PC-9 (cell line): ENCODE results near the gene JMJD6. TPM values are rescaled to one million over a fixed set of nuclear protein-coding genes. Genes with fewer than 3 reads are reported as not detected.
"Not testable (repeated sequence)": the region's sequence is repeated elsewhere in the genome, so short reads cannot be mapped to it uniquely, and the experiment has no call there.

Experiments used
- BruUV-seq: library from RNA; stranded (reverse); fragments of 400-500 nt; replicated peaks from 2 replicates; lab custom pipeline; 2021; lab: Mats Ljungman, UMichigan
- CTCF ChIA-PET: fragments of 300-600 bp; sonication (Branson Sonifier 250); formaldehyde crosslinking; loops from one replicate; lab custom pipeline; 2022; ENCODE audit warnings: antibody characterized with exemption; lab: Charles Lee
- POLR2A ChIA-PET: fragments of 300-600 bp; sonication (Branson Sonifier 250); formaldehyde crosslinking; loops from one replicate; lab custom pipeline; 2022; ENCODE audit warnings: antibody characterized with exemption; ENCODE audit not compliant: unreplicated experiment; lab: Charles Lee
- DNase-seq, 2 experiments: peaks; one replicate each; pipeline versions ENCODE4 v3.0.0 to v3.0.0-alpha.2; 2015 to 2022; ENCODE audit warnings: mixed read lengths in 1 of 2
- H2AFZ ChIP-seq: fragments of 200-600 bp; sonication (generic); 2 replicates; pipeline ENCODE4 v1.8.1; 2017; ENCODE audit warnings: antibody characterized with exemption
- H3F3A ChIP-seq: fragments of 200-600 bp; sonication (generic); 2 replicates; pipeline ENCODE4 v1.8.1; 2017; ENCODE audit warnings: antibody characterized with exemption, mild to moderate bottlenecking, low read depth; ENCODE audit not compliant: insufficient read depth
- H3K27ac ChIP-seq: fragments of 200-600 bp; sonication (generic); 2 replicates; pipeline ENCODE4 v1.6.1; 2016; ENCODE audit warnings: mixed run types
- H3K27me3 ChIP-seq: fragments of 200-600 bp; sonication (generic); 2 replicates; pipeline ENCODE4 v1.6.1; 2016; ENCODE audit warnings: low read depth, mixed run types; ENCODE audit not compliant: insufficient read depth
- H3K36me3 ChIP-seq: fragments of 200-600 bp; sonication (generic); 2 replicates; pipeline ENCODE4 v1.6.1; 2016; ENCODE audit warnings: low read depth, mixed run types
- H3K4me1 ChIP-seq: fragments of 200-600 bp; sonication (generic); replicated peaks from 2 replicates; pipeline ENCODE4 v1.6.1; 2016; ENCODE audit warnings: mixed run types; ENCODE audit not compliant: insufficient read depth
- H3K4me2 ChIP-seq: fragments of 200-600 bp; sonication (generic); 2 replicates; pipeline ENCODE4 v1.6.1; 2017; ENCODE audit warnings: mixed run types
- H3K4me3 ChIP-seq: fragments of 200-600 bp; sonication (generic); 2 replicates; pipeline ENCODE4 v1.6.1; 2016; ENCODE audit warnings: mixed run types
- H3K79me2 ChIP-seq: fragments of 200-600 bp; sonication (generic); 2 replicates; pipeline ENCODE4 v1.6.1; 2017; ENCODE audit warnings: low read depth, mixed run types
- H3K9me2 ChIP-seq: fragments of 200-600 bp; sonication (generic); 2 replicates; pipeline ENCODE4 v1.8.1; 2017; ENCODE audit warnings: mild to moderate bottlenecking; ENCODE audit not compliant: insufficient read depth
- H3K9me3 ChIP-seq: fragments of 200-600 bp; sonication (generic); 2 replicates; pipeline ENCODE4 v1.8.1; 2016; ENCODE audit warnings: low read depth; ENCODE audit not compliant: insufficient read depth
- H4K20me1 ChIP-seq: fragments of 200-600 bp; sonication (generic); 2 replicates; pipeline ENCODE4 v1.8.1; 2017; ENCODE audit not compliant: insufficient read depth
- CTCF ChIP-seq: fragments of 200-600 bp; sonication (generic); conservative IDR thresholded peaks from 2 replicates; pipeline ENCODE4 v1.6.1; 2017; ENCODE audit warnings: mixed run types, antibody characterized with exemption, mild to moderate bottlenecking, moderate library complexity
- EZH2 ChIP-seq: fragments of 200-600 bp; sonication (generic); IDR thresholded peaks from 2 replicates; pipeline ENCODE4 v1.8.0; 2017; ENCODE audit warnings: antibody characterized with exemption, low read depth
- intact Hi-C: fragments of 100-400 bp; cut with micrococcal nuclease; formaldehyde crosslinking; loops from one replicate; pipeline ENCODE4 v1.10.0; 2022; ENCODE audit not compliant: unreplicated experiment
- total RNA-seq: library from RNA; stranded (reverse); gene quantifications from 2 replicates; pipeline ENCODE4 v1.2.3, GENCODE V29; 2021

JMJD6 gene
- total RNA-seq, 1 experiment from 2014 or later: 25.2 TPM

- intact Hi-C loops: no loop called here
- no peak overlapping the region for H3K4me3 ChIP-seq
- no peaks in the 10 kb centered on the region for H3K27me3 ChIP-seq
- no peak overlapping the region for H2AFZ ChIP-seq
- H3K4me1 ChIP-seq: no peaks in the 10 kb centered on the region
- no TSS peak for BruUV-seq
- no peaks in the 10 kb centered on the region for H3K36me3 ChIP-seq
- H3K4me2 ChIP-seq: no peak overlapping the region
- no peaks in the 10 kb centered on the region for H4K20me1 ChIP-seq
- CTCF ChIA-PET: no interaction called here
- DNase-seq: no peak
- H3K79me2 ChIP-seq: no peaks in the 10 kb centered on the region
- H3F3A ChIP-seq: no peaks in the 10 kb centered on the region
- no peak overlapping the region for H3K27ac ChIP-seq
- no peaks in the 10 kb centered on the region for H3K9me2 ChIP-seq
- H3K9me3 ChIP-seq: no peaks in the 10 kb centered on the region
- TF ChIP-seq CTCF (no peak), EZH2 (no peak)
- POLR2A ChIA-PET: no interaction called here
These were observed 22.3 kb upstream of the JMJD6 start for GRCh38 chr17:76748657-76749056.

GRCh38 chr17:76747716-76748363 is 21.4 kb upstream of the JMJD6 start:
- intact Hi-C loops: no loop called here
- Histone ChIP-seq H3K4me3 (no peak overlapping the region), H3F3A (no peaks in the 10 kb centered on the region), H3K27ac (no peak overlapping the region), H3K9me3 (no peaks in the 10 kb centered on the region), H4K20me1 (no peaks in the 10 kb centered on the region), H3K79me2 (no peaks in the 10 kb centered on the region), H3K27me3 (no peaks in the 10 kb centered on the region), H3K4me1 (no peaks in the 10 kb centered on the region), H3K4me2 (no peak overlapping the region), H3K36me3 (no peaks in the 10 kb centered on the region), H2AFZ (no peak overlapping the region), H3K9me2 (no peaks in the 10 kb centered on the region)
- ChIA-PET CTCF (no interaction called here), POLR2A (no interaction called here)
- no TSS peak for BruUV-seq
- no peak for TF ChIP-seq CTCF
- no peak for TF ChIP-seq EZH2
- DNase-seq: no peak

- DNase-seq, H3K9me3 ChIP-seq, POLR2A ChIA-PET, H4K20me1 ChIP-seq, H3K79me2 ChIP-seq, H3K4me1 ChIP-seq, H3K36me3 ChIP-seq, intact Hi-C loops, H3F3A ChIP-seq, H3K27me3 ChIP-seq, H2AFZ ChIP-seq, BruUV-seq, CTCF ChIA-PET, H3K9me2 ChIP-seq, H3K4me2 ChIP-seq, H3K4me3 ChIP-seq, H3K27ac ChIP-seq: not testable (repeated sequence)
These were observed 19.4 kb upstream of the JMJD6 start for GRCh38 chr17:76745785-76746184.

GRCh38 chr17:76744747-76745146 is 18.3 kb upstream of the JMJD6 start:
- peaks cover 5% of the 10 kb centered on the region; the same call in 1 of the 2 replicates for H3K79me2 ChIP-seq
- intact Hi-C loops: no loop called here
- no TSS peak for BruUV-seq
- H4K20me1 ChIP-seq: no peaks in the 10 kb centered on the region
- H2AFZ ChIP-seq: no peak overlapping the region
- no peak overlapping the region for H3K4me3 ChIP-seq
- peaks cover 9% of the 10 kb centered on the region; the same call in 1 of the 2 replicates for H3K36me3 ChIP-seq
- no peaks in the 10 kb centered on the region for H3K27me3 ChIP-seq
- no peaks in the 10 kb centered on the region for H3K9me3 ChIP-seq
- ChIA-PET POLR2A (no interaction called here), CTCF (interaction anchor here (0.5 kb wide), 1 partner anchor 10 kb away, joined by 3 read pairs; no protein-coding TSS in a partner anchor)
- no peak for DNase-seq
- no peaks in the 10 kb centered on the region for H3K9me2 ChIP-seq
- H3K4me1 ChIP-seq: no peaks in the 10 kb centered on the region
- TF ChIP-seq CTCF: no peak
- TF ChIP-seq EZH2: no peak
- no peaks in the 10 kb centered on the region for H3F3A ChIP-seq
- no peak overlapping the region for H3K4me2 ChIP-seq
- no peak overlapping the region for H3K27ac ChIP-seq
